Neural crest cell (in vitro differentiated cells): ENCODE measurements around the gene CHRNA1. TPM values are rescaled to one million over a fixed set of nuclear protein-coding genes. Genes with fewer than 3 reads are reported as not detected.

ENCODE experiments used
- DNase-seq: peaks from one replicate; pipeline ENCODE4 v3.0.0; 2021; ENCODE audit warnings: low read depth, mixed read lengths, low spot score
- H3K27ac Mint-ChIP-seq: one replicate; pipeline ENCODE4 v1.8.0; 2021; ENCODE audit warnings: mild to moderate bottlenecking, mixed read lengths; ENCODE audit not compliant: unreplicated experiment
- H3K27me3 Mint-ChIP-seq: 2 replicates; pipeline ENCODE4 v1.8.0; 2021; ENCODE audit warnings: low read depth, mild to moderate bottlenecking, mixed read lengths
- H3K36me3 Mint-ChIP-seq: 2 replicates; pipeline ENCODE4 v1.8.0; 2021; ENCODE audit warnings: low read depth, mild to moderate bottlenecking, mixed read lengths
- H3K4me1 Mint-ChIP-seq: 2 replicates; pipeline ENCODE4 v1.8.0; 2021; ENCODE audit warnings: mixed read lengths
- H3K4me3 Mint-ChIP-seq: one replicate; pipeline ENCODE4 v1.8.0; 2021; ENCODE audit warnings: mild to moderate bottlenecking, mixed read lengths
- H3K9me3 Mint-ChIP-seq: 2 replicates; pipeline ENCODE4 v1.8.0; 2021; ENCODE audit warnings: mixed read lengths
- total RNA-seq: library from RNA; stranded (reverse); gene quantifications from 2 replicates; pipeline ENCODE4 v1.2.1, GENCODE V29; 2021
- TF ChIP-seq, protein P1 (sequence below): fragments of 200-600 bp; sonication (generic); conservative IDR thresholded peaks from 2 replicates; pipeline ENCODE4 v1.5.0; 2021; ENCODE audit warnings: antibody characterized with exemption, mild to moderate bottlenecking

CHRNA1 gene
- total RNA-seq, 1 donor from 2014 or later, result not detected

DNA sequence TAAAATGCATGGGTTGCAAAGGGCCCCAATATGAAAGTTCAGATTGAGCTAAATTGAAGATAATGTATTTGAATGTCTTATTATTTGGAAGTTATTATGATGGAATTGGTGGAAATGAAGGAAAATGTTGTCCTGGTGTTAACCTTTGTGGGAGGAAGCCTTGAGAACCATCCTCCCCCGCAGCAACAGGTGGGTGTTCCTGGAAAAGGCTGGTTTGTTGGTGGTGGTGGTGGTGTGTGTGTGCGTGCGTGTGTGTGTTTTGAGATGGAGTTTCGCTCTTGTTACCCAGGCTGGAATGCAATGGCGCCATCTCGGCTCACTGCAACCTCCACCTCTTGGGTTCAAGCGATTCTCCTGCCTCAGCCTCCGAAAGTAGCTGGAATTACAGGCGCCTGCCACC, 36.2 kb downstream of the CHRNA1 start:
- H3K27me3 Mint-ChIP-seq, result no peaks in the 10 kb centered on the region
- DNase-seq, result no peak
- no peak overlapping the region for H3K27ac Mint-ChIP-seq
- no peaks in the 10 kb centered on the region for H3K9me3 Mint-ChIP-seq
- TF ChIP-seq, protein P1, sequence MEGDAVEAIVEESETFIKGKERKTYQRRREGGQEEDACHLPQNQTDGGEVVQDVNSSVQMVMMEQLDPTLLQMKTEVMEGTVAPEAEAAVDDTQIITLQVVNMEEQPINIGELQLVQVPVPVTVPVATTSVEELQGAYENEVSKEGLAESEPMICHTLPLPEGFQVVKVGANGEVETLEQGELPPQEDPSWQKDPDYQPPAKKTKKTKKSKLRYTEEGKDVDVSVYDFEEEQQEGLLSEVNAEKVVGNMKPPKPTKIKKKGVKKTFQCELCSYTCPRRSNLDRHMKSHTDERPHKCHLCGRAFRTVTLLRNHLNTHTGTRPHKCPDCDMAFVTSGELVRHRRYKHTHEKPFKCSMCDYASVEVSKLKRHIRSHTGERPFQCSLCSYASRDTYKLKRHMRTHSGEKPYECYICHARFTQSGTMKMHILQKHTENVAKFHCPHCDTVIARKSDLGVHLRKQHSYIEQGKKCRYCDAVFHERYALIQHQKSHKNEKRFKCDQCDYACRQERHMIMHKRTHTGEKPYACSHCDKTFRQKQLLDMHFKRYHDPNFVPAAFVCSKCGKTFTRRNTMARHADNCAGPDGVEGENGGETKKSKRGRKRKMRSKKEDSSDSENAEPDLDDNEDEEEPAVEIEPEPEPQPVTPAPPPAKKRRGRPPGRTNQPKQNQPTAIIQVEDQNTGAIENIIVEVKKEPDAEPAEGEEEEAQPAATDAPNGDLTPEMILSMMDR, result no peak
- no peaks in the 10 kb centered on the region for H3K4me1 Mint-ChIP-seq
- H3K36me3 Mint-ChIP-seq, result no peaks in the 10 kb centered on the region
- no peak overlapping the region for H3K4me3 Mint-ChIP-seq

DNA sequence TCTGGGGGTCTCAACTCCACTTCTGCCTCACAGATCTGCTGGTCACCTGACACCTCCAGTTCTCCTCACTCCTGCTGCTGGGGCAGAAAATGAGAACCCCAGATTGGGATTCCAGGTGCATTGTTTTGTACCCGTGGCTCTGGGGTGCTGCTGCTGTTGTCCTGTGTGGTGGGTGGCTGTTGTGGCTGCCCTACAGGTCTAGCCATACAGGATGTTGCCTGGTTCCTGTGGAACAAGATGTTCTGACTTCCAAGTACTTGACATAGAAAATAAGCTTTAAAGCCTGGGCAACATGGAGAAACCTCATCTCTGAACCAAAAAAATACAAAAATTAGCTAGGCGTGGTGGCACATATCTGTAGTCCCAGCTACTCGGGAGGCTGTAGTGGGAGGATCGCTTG, 38.1 kb downstream of the CHRNA1 start:
- TF ChIP-seq, protein P1, result no peak
- H3K9me3 Mint-ChIP-seq, result peaks cover 6% of the 10 kb centered on the region
- no peak overlapping the region for H3K27ac Mint-ChIP-seq
- H3K4me1 Mint-ChIP-seq, result no peaks in the 10 kb centered on the region
- peaks cover 4% of the 10 kb centered on the region for H3K36me3 Mint-ChIP-seq
- DNase-seq, result no peak
- H3K27me3 Mint-ChIP-seq, result no peaks in the 10 kb centered on the region
- no peak overlapping the region for H3K4me3 Mint-ChIP-seq

DNA sequence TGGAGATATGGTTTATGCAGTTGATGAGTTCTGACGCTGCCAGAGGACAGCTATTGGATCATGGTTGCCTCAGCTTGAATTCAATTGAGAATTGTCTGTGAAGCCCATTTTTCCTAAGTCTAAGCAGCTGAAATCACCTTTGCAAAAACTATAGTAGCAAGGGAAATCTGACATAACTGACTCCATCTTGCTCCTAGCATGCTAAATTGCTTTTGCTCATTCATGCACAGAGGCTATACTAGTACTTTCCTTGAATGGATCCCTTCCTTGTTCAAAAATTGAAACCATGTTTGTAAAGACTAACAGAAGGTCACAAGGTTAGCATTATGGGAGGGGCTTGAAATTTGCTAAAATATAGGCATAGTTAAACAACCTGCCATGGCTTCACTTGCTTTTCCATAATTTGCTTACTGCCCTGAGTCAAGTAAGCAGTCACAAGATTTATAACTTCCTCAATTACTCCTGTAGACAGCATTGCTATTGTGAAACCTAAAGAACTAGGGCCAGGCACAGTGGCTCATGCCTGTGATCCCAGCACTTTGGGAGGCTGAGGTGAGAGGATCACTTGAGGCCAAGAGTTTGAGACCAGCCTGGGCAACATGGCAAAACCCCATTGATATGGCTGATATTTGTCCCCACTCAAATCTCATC, 41.2 kb downstream of the CHRNA1 start:
- Mint-ChIP-seq H3K9me3 (peaks cover 12% of the 10 kb centered on the region), H3K36me3 (peaks cover 8% of the 10 kb centered on the region), H3K27ac (no peak overlapping the region), H3K4me3 (no peak overlapping the region), H3K4me1 (no peaks in the 10 kb centered on the region), H3K27me3 (no peaks in the 10 kb centered on the region)
- TF ChIP-seq, protein P1, result no peak
- no peak for DNase-seq

- DNase-seq, result no peak
- H3K4me3 Mint-ChIP-seq, result no peak overlapping the region
- peaks cover 12% of the 10 kb centered on the region for H3K9me3 Mint-ChIP-seq
- TF ChIP-seq, protein P1, result no peak
- H3K36me3 Mint-ChIP-seq, result peaks cover 8% of the 10 kb centered on the region
- H3K27ac Mint-ChIP-seq, result no peak overlapping the region
- no peaks in the 10 kb centered on the region for H3K4me1 Mint-ChIP-seq
- H3K27me3 Mint-ChIP-seq, result no peaks in the 10 kb centered on the region
Observed at GRCh38 chr2:174719016-174719415, 45.3 kb downstream of the CHRNA1 start.

- TF ChIP-seq, protein P1, result no peak
- Mint-ChIP-seq H3K9me3 (peaks cover 12% of the 10 kb centered on the region), H3K27ac (no peak overlapping the region), H3K4me3 (no peak overlapping the region), H3K27me3 (no peaks in the 10 kb centered on the region), H3K36me3 (peaks cover 8% of the 10 kb centered on the region), H3K4me1 (no peaks in the 10 kb centered on the region)
- DNase-seq, result no peak
Observed at GRCh38 chr2:174718591-174718990, 45.7 kb downstream of the CHRNA1 start.
